ENCODE data around the gene DDIT4. TPM values are rescaled to one million over a fixed set of nuclear protein-coding genes. Genes with fewer than 3 reads are reported as not detected.
A peak's percentile ranks its signal among the peaks of the same experiment; 100 is the strongest.

The DDIT4 gene
- total and polyA plus RNA-seq, 9 of the 15 experiments (the other 6 are each of a cell fraction or from before 2014, with no cell fraction given): 8.2 to 675 (median 159) TPM

DNA sequence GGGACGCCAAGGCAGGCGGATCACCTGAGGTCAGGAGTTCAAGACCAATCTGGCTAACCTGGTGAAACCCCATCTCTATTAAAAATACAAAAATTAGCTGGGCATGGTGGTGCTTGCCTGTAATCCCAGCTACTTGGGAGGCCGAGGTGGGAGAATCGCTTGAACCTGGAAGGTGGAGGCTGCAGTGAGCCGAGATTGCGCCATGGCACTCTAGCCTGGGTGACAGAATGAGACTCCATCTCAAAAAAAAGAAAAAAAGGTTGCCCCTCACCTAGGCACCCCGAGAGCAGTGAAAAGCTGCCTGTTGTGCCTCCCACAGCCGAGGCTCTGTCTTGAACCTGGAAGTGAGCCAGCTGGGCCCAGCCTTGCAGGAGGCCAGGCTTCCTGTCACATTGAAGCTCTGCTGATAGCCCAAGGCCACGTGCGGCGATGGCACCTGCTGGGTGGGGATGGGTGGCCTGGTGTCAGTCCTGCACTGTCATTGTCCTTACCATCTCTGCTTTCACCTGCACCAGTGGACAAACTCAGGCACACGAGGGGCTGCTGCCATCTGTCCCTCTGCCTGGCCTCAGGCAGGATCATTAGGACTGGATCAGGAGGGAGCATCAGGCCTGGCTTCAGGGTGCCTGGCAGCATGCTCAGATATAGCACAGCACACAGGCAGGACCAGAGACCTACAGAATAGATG, 43.2 kb downstream of the DDIT4 start (continued):
- TF ChIP-seq ZNF395 (CRISPR knock-in tag; IDR thresholded peaks at IDR 0.05) (peak; percentile 90), TOE1 (IDR thresholded peaks at IDR 0.05; ENCODE audit: borderline replicate concordance) (no peak), TOE1 (CRISPR knock-in tag; IDR thresholded peaks at IDR 0.05; ENCODE audit: borderline replicate concordance, low read depth) (0 out of 2 replicates have a peak, but pooled peaks have one; percentile 77), ZNF398 (CRISPR knock-in tag; IDR thresholded peaks at IDR 0.05) (peak; percentile 41; the same call in 1 of the 2 replicates), NCOR1 (IDR thresholded peaks at IDR 0.05) (no peak), PTTG1 (tag; IDR thresholded peaks at IDR 0.05; ENCODE audit: low read depth) (no peak), ETV5 (CRISPR knock-in tag; IDR thresholded peaks at IDR 0.05; ENCODE audit: low read depth) (peak; percentile 49; the same call in 1 of the 2 replicates), ZNF41 (CRISPR knock-in tag; conservative IDR thresholded peaks at IDR 0.05) (0 out of 2 replicates have a peak, but pooled peaks have one; percentile 25), RCOR1 (IDR thresholded peaks at IDR 0.05; ENCODE audit: borderline replicate concordance in 1 of 2, low read depth in 2 of 2, low read length in 2 of 2) (peak in 1 of 2 experiments; percentile 88; a peak in 2 of 4 replicates), MEIS2 (IDR thresholded peaks at IDR 0.05; ENCODE audit: partially characterized antibody) (peak; percentile 54), ZNF175 (CRISPR knock-in tag; IDR thresholded peaks at IDR 0.05; ENCODE audit: low read depth) (peak; percentile 87), U2AF1 (optimal IDR thresholded peaks at IDR 0.05; ENCODE audit: low read depth, low read length) (no peak), PPARD (CRISPR knock-in tag; IDR thresholded peaks at IDR 0.05) (no peak), NR2F6 (CRISPR knock-in tag; IDR thresholded peaks at IDR 0.05) (no peak), ZNF707 (CRISPR knock-in tag; conservative IDR thresholded peaks at IDR 0.05) (no peak), CBX3 (IDR thresholded peaks at IDR 0.05; ENCODE audit: borderline replicate concordance in 1 of 2, low read length in 2 of 2) (peak in 1 of 2 experiments; percentile 58; a peak in 1 of 3 replicates), ZNF668 (CRISPR knock-in tag; IDR thresholded peaks at IDR 0.05) (peak; percentile 56; the same call in 1 of the 2 replicates)
- TF ChIP-seq, protein P1, sequence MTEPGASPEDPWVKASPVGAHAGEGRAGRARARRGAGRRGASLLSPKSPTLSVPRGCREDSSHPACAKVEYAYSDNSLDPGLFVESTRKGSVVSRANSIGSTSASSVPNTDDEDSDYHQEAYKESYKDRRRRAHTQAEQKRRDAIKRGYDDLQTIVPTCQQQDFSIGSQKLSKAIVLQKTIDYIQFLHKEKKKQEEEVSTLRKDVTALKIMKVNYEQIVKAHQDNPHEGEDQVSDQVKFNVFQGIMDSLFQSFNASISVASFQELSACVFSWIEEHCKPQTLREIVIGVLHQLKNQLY (CRISPR knock-in tag; conservative IDR thresholded peaks at IDR 0.05): no peak
- TF ChIP-seq, protein P2, sequence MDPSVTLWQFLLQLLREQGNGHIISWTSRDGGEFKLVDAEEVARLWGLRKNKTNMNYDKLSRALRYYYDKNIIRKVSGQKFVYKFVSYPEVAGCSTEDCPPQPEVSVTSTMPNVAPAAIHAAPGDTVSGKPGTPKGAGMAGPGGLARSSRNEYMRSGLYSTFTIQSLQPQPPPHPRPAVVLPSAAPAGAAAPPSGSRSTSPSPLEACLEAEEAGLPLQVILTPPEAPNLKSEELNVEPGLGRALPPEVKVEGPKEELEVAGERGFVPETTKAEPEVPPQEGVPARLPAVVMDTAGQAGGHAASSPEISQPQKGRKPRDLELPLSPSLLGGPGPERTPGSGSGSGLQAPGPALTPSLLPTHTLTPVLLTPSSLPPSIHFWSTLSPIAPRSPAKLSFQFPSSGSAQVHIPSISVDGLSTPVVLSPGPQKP (CRISPR knock-in tag; IDR thresholded peaks at IDR 0.05): 0 out of 2 replicates have a peak, but pooled peaks have one; percentile 22
